Erythroblast (primary cell): ENCODE measurements around the gene ARAP3.

Experiments
- GATA1 ChIP-seq: IDR thresholded peaks from 2 replicates; pipeline ENCODE4 v1.6.1; 2011; ENCODE audit warnings: low read depth, mild to moderate bottlenecking, control low read depth, low read length, moderate library complexity
- POLR2A ChIP-seq: IDR thresholded peaks from 2 replicates; pipeline ENCODE4 v1.6.1; 2011; ENCODE audit warnings: mild to moderate bottlenecking, low read length

DNA sequence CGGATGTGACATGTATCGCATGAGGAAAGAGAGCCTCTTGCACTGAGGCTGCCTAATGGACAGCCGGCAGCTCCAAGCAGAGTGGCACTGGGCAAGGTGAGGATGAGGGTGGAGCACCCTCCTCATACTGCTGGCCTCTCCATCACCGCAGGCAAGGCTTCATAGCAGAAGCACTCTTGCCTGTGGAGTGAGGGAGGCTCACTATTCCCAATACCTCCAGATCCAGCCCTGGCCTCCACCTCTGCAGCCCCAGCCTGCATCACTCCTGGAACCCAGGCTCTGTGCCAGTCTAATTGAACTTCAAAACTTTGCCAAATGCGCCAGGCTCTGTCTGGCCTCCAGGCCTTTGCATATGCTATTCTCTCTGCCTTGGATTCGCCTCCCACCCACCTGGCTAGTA lies 29.7 kb upstream of the ARAP3 start:
- TF ChIP-seq POLR2A (no peak), GATA1 (no peak)
